Upper lobe of left lung (tissue), 6 donors: ENCODE results near the gene DNASE2B. TPM values are rescaled to one million over a fixed set of nuclear protein-coding genes. Genes with fewer than 3 reads are reported as not detected.
A peak's percentile ranks its signal among the peaks of the same experiment; 100 is the strongest.

Source experiments
- ATAC-seq, 2 donors: fragments of 200-7000 bp; cut with Tn5 transposase; one replicate each; pipeline ENCODE4 v1.9.1; 2022; ENCODE audit warnings: mild to moderate bottlenecking in 2 of 2, moderate library complexity in 2 of 2; ENCODE audit not compliant: low FRiP score in 2 of 2
- DNase-seq, 2 donors: peaks; one replicate each; pipeline ENCODE4 v3.0.0-alpha.2; 2019 to 2020
- H3K27ac ChIP-seq, 4 donors: fragments of 200-600 bp; sonication (generic); one replicate each; pipeline ENCODE4 v1.5.1; 2016 to 2019
- H3K27me3 ChIP-seq, 4 donors: fragments of 200-600 bp; sonication (generic); one replicate each; pipeline ENCODE4 v1.5.1; 2017 to 2019
- H3K36me3 ChIP-seq, 4 donors: fragments of 200-600 bp; sonication (generic); one replicate each; pipeline ENCODE4 v1.5.1; 2016 to 2019
- H3K4me1 ChIP-seq, 4 donors: fragments of 200-600 bp; sonication (generic); one replicate each; pipeline ENCODE4 v1.5.1; 2018 to 2019
- H3K4me3 ChIP-seq, 4 donors: fragments of 200-600 bp; sonication (generic); one replicate each; pipeline ENCODE4 v1.5.1; 2017 to 2019; ENCODE audit warnings: mild to moderate bottlenecking in 2 of 4, moderate library complexity in 1 of 4
- H3K9me3 ChIP-seq, 4 donors: fragments of 200-600 bp; sonication (generic); one replicate each; pipeline ENCODE4 v1.5.1; 2018 to 2019
- CTCF ChIP-seq, 6 experiments: fragments of 450-650 bp in 4 of 6; fragments of 200-600 bp in 2 of 6; sonication (generic) in 2 of 6; IDR thresholded peaks; one replicate each; pipeline ENCODE4 v1.5.1; 2016 to 2019; ENCODE audit warnings: antibody characterized with exemption in 6 of 6
- EP300 ChIP-seq, 4 donors: sonication (generic); formaldehyde crosslinking; IDR thresholded peaks; one replicate each; pipeline ENCODE4 v1.5.1; 2017; ENCODE audit warnings: antibody characterized with exemption in 4 of 4, control low read depth in 2 of 4
- POLR2A ChIP-seq, 4 donors: fragments of 450-650 bp; IDR thresholded peaks; one replicate each; pipeline ENCODE4 v1.5.1; 2016 to 2017; ENCODE audit warnings: antibody characterized with exemption in 4 of 4, mild to moderate bottlenecking in 2 of 4
- POLR2AphosphoS5 ChIP-seq, 2 donors: sonication (generic); formaldehyde crosslinking; IDR thresholded peaks; one replicate each; pipeline ENCODE4 v1.5.1; 2017; ENCODE audit warnings: antibody characterized with exemption in 2 of 2
- WGBS, 2 donors: methylation state at CpG; one replicate each; pipeline ENCODE4 v1.1.5; 2017 to 2018; 5-methylcytosine and 5-hydroxymethylcytosine counted together
- total RNA-seq, 6 donors: library from RNA; depleted of rRNA in 4 of 6; stranded (reverse); fragments of >200 nt in 4 of 6; gene quantifications; one replicate each; pipeline versions ENCODE4 v1.1.0 to v1.2.1, GENCODE V29; 2016 to 2021
- donor health status: DM: no; HTN: no; CAD: no; lungs with moderate emphysema.
- donor health status: DM: no; HTN: yes; CAD: no; lungs with severe emphysema.

The DNASE2B gene
- total RNA-seq, 6 donors from 2014 or later = 1.5 to 14.7 (median 5.5) TPM; not detected in 1

DNA sequence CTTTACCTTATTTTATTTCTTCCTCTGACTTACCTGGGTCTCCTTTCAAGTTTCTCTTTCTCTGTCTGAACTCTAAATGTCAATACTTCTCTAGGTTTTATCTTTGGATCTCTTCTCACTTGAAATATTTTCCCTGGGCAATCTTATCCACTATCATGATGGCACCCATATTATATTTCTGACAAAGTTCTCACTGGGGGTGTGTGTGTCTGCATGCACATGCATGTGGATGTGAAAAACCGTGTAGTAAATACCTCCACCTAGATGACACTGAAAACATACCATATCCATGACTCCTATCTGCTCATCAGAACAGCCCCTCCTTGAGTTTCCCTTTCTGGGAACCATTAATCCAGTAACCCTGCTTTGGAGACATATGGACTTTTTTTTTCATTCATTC is 30.9 kb downstream of the DNASE2B start:
- Histone ChIP-seq H3K27me3 (no peaks in the 10 kb centered on the region), H3K9me3 (no peaks in the 10 kb centered on the region), H3K4me3 (no peak overlapping the region), H3K4me1 (peaks cover 0 to 7% (median 1%) of the 10 kb centered on the region in 4 donors), H3K36me3 (no peaks in the 10 kb centered on the region), H3K27ac (no peak overlapping the region)
- DNase-seq (no peak), ATAC-seq (no peak)
- no peak for TF ChIP-seq CTCF (IDR thresholded peaks at IDR 0.05)
- no peak for TF ChIP-seq POLR2AphosphoS5 (IDR thresholded peaks at IDR 0.05)
- no peak for TF ChIP-seq EP300 (IDR thresholded peaks at IDR 0.05)
- TF ChIP-seq POLR2A (IDR thresholded peaks at IDR 0.05) = no peak
- 94 to 100% methylated on average over 1 of the region's 1 CpG for WGBS, 2 donors

DNA sequence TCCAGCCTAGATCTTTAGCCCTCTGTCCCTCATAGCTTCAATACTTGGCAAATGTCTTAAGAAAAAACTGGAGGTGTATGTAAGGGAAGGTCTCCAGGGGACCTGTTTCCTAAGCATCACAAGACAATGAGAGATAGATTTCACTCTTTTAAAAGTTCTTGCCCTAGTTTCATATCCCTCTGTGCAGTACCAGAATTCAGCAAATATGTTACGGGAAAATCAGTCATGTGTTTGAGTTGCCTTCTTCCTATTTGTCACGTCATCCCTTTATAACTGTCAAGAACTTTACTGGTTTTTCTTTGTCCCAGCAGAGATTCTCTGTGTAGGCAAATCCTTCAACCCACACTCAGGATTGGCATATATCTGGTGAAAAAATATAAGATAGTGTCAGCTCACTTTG is 32.3 kb downstream of the DNASE2B start:
- 61 to 80% methylated on average over 2 of the region's 2 CpGs for WGBS, 2 donors
- peak overlapping the region in 1 of 4 donors; percentile 23 for H3K27ac ChIP-seq

GRCh38 chr1:84433258-84434080 is 35.2 kb downstream of the DNASE2B start:
- H3K4me1 ChIP-seq = peaks cover 0 to 7% (median 4%) of the 10 kb centered on the region in 4 donors
- peak overlapping the region in 2 of 4 donors; percentile 13 to 30 for H3K4me3 ChIP-seq
- 17 to 23% methylated on average over 11 of the region's 11 CpGs for WGBS, 2 donors
- DNase-seq = peak in 1 of 2 donors; percentile 26
- ATAC-seq = peak in 1 of 2 donors; percentile 91
- H3K27ac ChIP-seq = peak overlapping the region in 1 of 4 donors; percentile 19
- H3K36me3 ChIP-seq = no peaks in the 10 kb centered on the region
- no peaks in the 10 kb centered on the region for H3K9me3 ChIP-seq
- TF ChIP-seq POLR2A (IDR thresholded peaks at IDR 0.05) (no peak), EP300 (IDR thresholded peaks at IDR 0.05) (no peak), CTCF (IDR thresholded peaks at IDR 0.05) (peak; percentile 29 to 76 (median 52))
- no peaks in the 10 kb centered on the region for H3K27me3 ChIP-seq

More for the DNA sequence above, 32.3 kb downstream of the DNASE2B start:
- TF ChIP-seq CTCF (IDR thresholded peaks at IDR 0.05) (no peak), EP300 (IDR thresholded peaks at IDR 0.05) (peak in 1 of 4 donors; percentile 8)
- Histone ChIP-seq H3K4me1 (peaks cover 0 to 7% (median 4%) of the 10 kb centered on the region in 4 donors), H3K36me3 (no peaks in the 10 kb centered on the region), H3K27me3 (no peaks in the 10 kb centered on the region), H3K9me3 (no peaks in the 10 kb centered on the region), H3K4me3 (no peak overlapping the region)
- ATAC-seq = peak in 1 of 2 donors; percentile 30
- no peak for DNase-seq

GRCh38 chr1:84434081-84434769 is 35.9 kb downstream of the DNASE2B start:
- H3K4me1 ChIP-seq = peaks cover 0 to 7% (median 4%) of the 10 kb centered on the region in 4 donors
- ATAC-seq (no peak), DNase-seq (no peak)
- no peak for TF ChIP-seq POLR2A (IDR thresholded peaks at IDR 0.05)
- TF ChIP-seq CTCF (IDR thresholded peaks at IDR 0.05) = no peak
- no peak for TF ChIP-seq EP300 (IDR thresholded peaks at IDR 0.05)
- TF ChIP-seq POLR2AphosphoS5 (IDR thresholded peaks at IDR 0.05) = no peak
- no peaks in the 10 kb centered on the region for H3K27me3 ChIP-seq
- no peak overlapping the region for H3K4me3 ChIP-seq
- H3K9me3 ChIP-seq = no peaks in the 10 kb centered on the region
- H3K27ac ChIP-seq = no peak overlapping the region
- no peaks in the 10 kb centered on the region for H3K36me3 ChIP-seq
- WGBS, 2 donors = 72 to 73% methylated on average over 6 of the region's 6 CpGs
